Measurements from ENCODE around the gene KDR. TPM values are rescaled to one million over a fixed set of nuclear protein-coding genes. Genes with fewer than 3 reads are reported as not detected.

KDR gene
- total and polyA plus RNA-seq, 2 experiments from 2014 or later: 96.0 to 104 TPM

- no peak for TF ChIP-seq CTCF (IDR thresholded peaks at IDR 0.05; ENCODE audit: poor library complexity)
- TF ChIP-seq EZH2 (IDR thresholded peaks at IDR 0.05; ENCODE audit: borderline replicate concordance): no peak
- TF ChIP-seq EZH2phosphoT487 (IDR thresholded peaks at IDR 0.05; ENCODE audit: low read depth, severe bottlenecking, unreplicated experiment): no peak
- Histone ChIP-seq H3K27me3 (peaks cover 5% of the 10 kb centered on the region), H2AFZ (no peak overlapping the region), H3K36me3 (replicated peaks; ENCODE audit: insufficient read depth, low read depth) (no peaks in the 10 kb centered on the region), H3K9me2 (replicated peaks; ENCODE audit: insufficient read depth) (no peaks in the 10 kb centered on the region), H3K27ac (no peak overlapping the region), H3K4me1 (ENCODE audit: insufficient read depth) (peaks cover 3% of the 10 kb centered on the region), H3K9me3 (ENCODE audit: low read depth) (no peaks in the 10 kb centered on the region), H4K20me1 (ENCODE audit: insufficient read depth, poor library complexity, severe bottlenecking) (no peaks in the 10 kb centered on the region), H3K4me3 (no peak overlapping the region), H3K79me2 (no peaks in the 10 kb centered on the region), H3K4me2 (no peak overlapping the region)
- no peak for DNase-seq (ENCODE audit: low spot score)
- 20% methylated on average over 7 of the region's 7 CpGs for WGBS (ENCODE audit: low lambda C conversion rate, missing lambda C conversion rate)
These were observed 56.9 kb downstream of the KDR start for GRCh38 chr4:55068522-55068921.

GRCh38 chr4:55066018-55066417, 59.4 kb downstream of the KDR start:
- Histone ChIP-seq H3K9me3 (ENCODE audit: low read depth) (no peaks in the 10 kb centered on the region), H3K4me1 (ENCODE audit: insufficient read depth) (no peaks in the 10 kb centered on the region), H4K20me1 (ENCODE audit: insufficient read depth, poor library complexity, severe bottlenecking) (no peaks in the 10 kb centered on the region), H3K9me2 (replicated peaks; ENCODE audit: insufficient read depth) (no peaks in the 10 kb centered on the region), H3K4me3 (no peak overlapping the region), H3K27me3 (peaks cover 5% of the 10 kb centered on the region), H3K79me2 (no peaks in the 10 kb centered on the region), H3K4me2 (no peak overlapping the region), H3K36me3 (replicated peaks; ENCODE audit: insufficient read depth, low read depth) (no peaks in the 10 kb centered on the region), H3K27ac (no peak overlapping the region), H2AFZ (no peak overlapping the region)
- TF ChIP-seq EZH2 (IDR thresholded peaks at IDR 0.05; ENCODE audit: borderline replicate concordance) (no peak), CTCF (IDR thresholded peaks at IDR 0.05; ENCODE audit: poor library complexity) (no peak), EZH2phosphoT487 (IDR thresholded peaks at IDR 0.05; ENCODE audit: low read depth, severe bottlenecking, unreplicated experiment) (no peak)
- 40% methylated on average over 6 of the region's 6 CpGs for WGBS (ENCODE audit: low lambda C conversion rate, missing lambda C conversion rate)
- DNase-seq (ENCODE audit: low spot score): no peak

- Histone ChIP-seq H3K27ac (no peak overlapping the region), H2AFZ (no peak overlapping the region), H3K9me3 (ENCODE audit: low read depth) (no peaks in the 10 kb centered on the region), H3K36me3 (replicated peaks; ENCODE audit: insufficient read depth, low read depth) (no peaks in the 10 kb centered on the region), H3K27me3 (no peaks in the 10 kb centered on the region), H3K4me3 (no peak overlapping the region), H4K20me1 (ENCODE audit: insufficient read depth, poor library complexity, severe bottlenecking) (no peaks in the 10 kb centered on the region), H3K9me2 (replicated peaks; ENCODE audit: insufficient read depth) (no peaks in the 10 kb centered on the region), H3K79me2 (no peaks in the 10 kb centered on the region), H3K4me1 (ENCODE audit: insufficient read depth) (no peaks in the 10 kb centered on the region), H3K4me2 (no peak overlapping the region)
- DNase-seq (ENCODE audit: low spot score): no peak
- WGBS (ENCODE audit: low lambda C conversion rate, missing lambda C conversion rate): 78% methylated on average over 4 of the region's 4 CpGs
- no peak for TF ChIP-seq EZH2phosphoT487 (IDR thresholded peaks at IDR 0.05; ENCODE audit: low read depth, severe bottlenecking, unreplicated experiment)
- no peak for TF ChIP-seq CTCF (IDR thresholded peaks at IDR 0.05; ENCODE audit: poor library complexity)
- no peak for TF ChIP-seq EZH2 (IDR thresholded peaks at IDR 0.05; ENCODE audit: borderline replicate concordance)
These were observed 69.9 kb downstream of the KDR start for GRCh38 chr4:55055529-55055928.

GRCh38 chr4:55051532-55051931, 73.9 kb downstream of the KDR start:
- H4K20me1 ChIP-seq (ENCODE audit: insufficient read depth, poor library complexity, severe bottlenecking): no peaks in the 10 kb centered on the region
- no peaks in the 10 kb centered on the region for H3K36me3 ChIP-seq (replicated peaks; ENCODE audit: insufficient read depth, low read depth)
- WGBS (ENCODE audit: low lambda C conversion rate, missing lambda C conversion rate): 90% methylated on average over 2 of the region's 2 CpGs
- H3K4me3 ChIP-seq: no peak overlapping the region
- no peaks in the 10 kb centered on the region for H3K79me2 ChIP-seq
- no peak overlapping the region for H3K4me2 ChIP-seq
- no peaks in the 10 kb centered on the region for H3K27me3 ChIP-seq
- TF ChIP-seq CTCF (IDR thresholded peaks at IDR 0.05; ENCODE audit: poor library complexity) (no peak), EZH2phosphoT487 (IDR thresholded peaks at IDR 0.05; ENCODE audit: low read depth, severe bottlenecking, unreplicated experiment) (no peak), EZH2 (IDR thresholded peaks at IDR 0.05; ENCODE audit: borderline replicate concordance) (no peak)
- H2AFZ ChIP-seq: no peak overlapping the region
- no peak overlapping the region for H3K27ac ChIP-seq
- no peaks in the 10 kb centered on the region for H3K9me3 ChIP-seq (ENCODE audit: low read depth)
- no peaks in the 10 kb centered on the region for H3K9me2 ChIP-seq (replicated peaks; ENCODE audit: insufficient read depth)
- no peak for DNase-seq (ENCODE audit: low spot score)
- no peaks in the 10 kb centered on the region for H3K4me1 ChIP-seq (ENCODE audit: insufficient read depth)
